HepG2 (cell line): ENCODE results near the gene FGD2. TPM values are rescaled to one million over a fixed set of nuclear protein-coding genes. Genes with fewer than 3 reads are reported as not detected.

Source experiments
- ARID4A ChIP-seq: sonication (generic); formaldehyde crosslinking; IDR thresholded peaks from 2 replicates; pipeline ENCODE4 v1.5.0; 2020; ENCODE audit warnings: mild to moderate bottlenecking, missing genetic modification reagents, borderline replicate concordance
- ATM ChIP-seq: fragments of 450-650 bp; IDR thresholded peaks from 2 replicates; pipeline ENCODE4 v1.7.1; 2017; ENCODE audit warnings: mild to moderate bottlenecking, borderline replicate concordance
- DRAP1 ChIP-seq: IDR thresholded peaks from 2 replicates; pipeline ENCODE4 v1.6.1; 2016; ENCODE audit warnings: missing genetic modification reagents, missing compliant biosample characterization
- FLYWCH1 ChIP-seq: sonication (generic); formaldehyde crosslinking; IDR thresholded peaks from 2 replicates; pipeline ENCODE4 v1.8.1; 2023; ENCODE audit warnings: mild to moderate bottlenecking, missing genetic modification reagents
- FOXA1 ChIP-seq, 2 experiments: fragments of 450-650 bp in 1 of 2; sonication (generic) in 1 of 2; formaldehyde crosslinking in 1 of 2; IDR thresholded peaks; 2 replicates each; pipeline versions ENCODE4 v1.4.0 to v1.6.1; 2016 to 2020; ENCODE audit warnings: missing genetic modification reagents in 1 of 2
- GABPB1 ChIP-seq: IDR thresholded peaks from 2 replicates; pipeline ENCODE4 v1.6.1; 2016; ENCODE audit warnings: mild to moderate bottlenecking, missing genetic modification reagents, moderate library complexity, missing compliant biosample characterization
- KDM3A ChIP-seq: IDR thresholded peaks from 2 replicates; pipeline ENCODE4 v1.6.1; 2018; ENCODE audit warnings: low read depth, missing compliant biosample characterization
- MED8 ChIP-seq: sonication (generic); formaldehyde crosslinking; IDR thresholded peaks from 2 replicates; pipeline ENCODE4 v1.8.1; 2023; ENCODE audit warnings: mild to moderate bottlenecking, missing genetic modification reagents; ENCODE audit not compliant: insufficient replicate concordance
- MTF1 ChIP-seq: sonication (generic); formaldehyde crosslinking; IDR thresholded peaks from 2 replicates; pipeline ENCODE4 v1.5.0; 2020; ENCODE audit warnings: missing genetic modification reagents
- PITX1 ChIP-seq: sonication (generic); formaldehyde crosslinking; IDR thresholded peaks from 2 replicates; pipeline ENCODE4 v1.5.1; 2020; ENCODE audit warnings: mild to moderate bottlenecking, missing genetic modification reagents
- RBM22 ChIP-seq: fragments of 200-400 bp; formaldehyde crosslinking; optimal IDR thresholded peaks from 2 replicates; pipeline ENCODE3; 2017; ENCODE audit warnings: mild to moderate bottlenecking, low read length, moderate library complexity
- RFX3 ChIP-seq: IDR thresholded peaks from 2 replicates; pipeline ENCODE4 v1.6.1; 2016; ENCODE audit warnings: missing biosample characterization, missing genetic modification reagents
- RFXAP ChIP-seq: sonication (generic); formaldehyde crosslinking; IDR thresholded peaks from 2 replicates; pipeline ENCODE4 v1.4.0; 2020; ENCODE audit warnings: missing genetic modification reagents, borderline replicate concordance
- RORA ChIP-seq: sonication (generic); formaldehyde crosslinking; IDR thresholded peaks from 2 replicates; pipeline ENCODE4 v1.5.0; 2020; ENCODE audit warnings: mild to moderate bottlenecking, missing genetic modification reagents, moderate library complexity
- SNAPC5 ChIP-seq: sonication (generic); formaldehyde crosslinking; IDR thresholded peaks from 2 replicates; pipeline ENCODE4 v1.8.1; 2023; ENCODE audit warnings: mild to moderate bottlenecking, missing genetic modification reagents, borderline replicate concordance
- SOX5 ChIP-seq: IDR thresholded peaks from 2 replicates; pipeline ENCODE4 v1.6.1; 2016; ENCODE audit warnings: borderline replicate concordance
- TGIF2 ChIP-seq: IDR thresholded peaks from 2 replicates; pipeline ENCODE4 v1.6.1; 2016; ENCODE audit warnings: control low read depth, missing compliant biosample characterization
- TRIM24 ChIP-seq: sonication (generic); formaldehyde crosslinking; IDR thresholded peaks from 2 replicates; pipeline ENCODE4 v1.8.0; 2022; ENCODE audit warnings: mild to moderate bottlenecking, missing genetic modification reagents
- ZNF10 ChIP-seq: sonication (generic); formaldehyde crosslinking; IDR thresholded peaks from 2 replicates; pipeline ENCODE4 v1.4.0; 2020; ENCODE audit warnings: mild to moderate bottlenecking, low read depth, missing genetic modification reagents, borderline replicate concordance
- ZNF207 ChIP-seq: fragments of 450-650 bp; IDR thresholded peaks from 2 replicates; pipeline ENCODE4 v1.6.1; 2016; ENCODE audit warnings: antibody characterized with exemption, borderline replicate concordance
- ZNF350 ChIP-seq: sonication (generic); formaldehyde crosslinking; IDR thresholded peaks from 2 replicates; pipeline ENCODE4 v1.4.0; 2020; ENCODE audit warnings: mild to moderate bottlenecking, low read depth, missing genetic modification reagents, borderline replicate concordance
- ZNF451 ChIP-seq: sonication (generic); formaldehyde crosslinking; IDR thresholded peaks from 2 replicates; pipeline ENCODE4 v1.5.0; 2020; ENCODE audit warnings: mild to moderate bottlenecking, missing genetic modification reagents
- ZNF543 ChIP-seq: sonication (generic); formaldehyde crosslinking; IDR thresholded peaks from 2 replicates; pipeline ENCODE4 v1.4.0; 2020; ENCODE audit warnings: mild to moderate bottlenecking, missing genetic modification reagents
- ZNF703 ChIP-seq: sonication (generic); formaldehyde crosslinking; IDR thresholded peaks from 2 replicates; pipeline ENCODE4 v1.5.1; 2020; ENCODE audit warnings: missing genetic modification reagents, mild to moderate bottlenecking, moderate library complexity, borderline replicate concordance
- ZNF780A ChIP-seq: sonication (generic); formaldehyde crosslinking; IDR thresholded peaks from 2 replicates; pipeline ENCODE4 v1.8.0; 2022; ENCODE audit warnings: mild to moderate bottlenecking, missing genetic modification reagents, moderate library complexity
- ZSCAN9 ChIP-seq: IDR thresholded peaks from 2 replicates; pipeline ENCODE4 v1.6.1; 2016; ENCODE audit warnings: borderline replicate concordance
- polyA plus RNA-seq, 8 experiments: library from polyadenylated mRNA; depleted of rRNA in 3 of 8; stranded (reverse) in 7 of 8; unstranded in 1 of 8; fragments of >200 nt; fragmentation: Illumina TruSeq in 4 of 8; extraction: Trizol in 4 of 8; gene quantifications; 2 replicates each; pipeline versions ENCODE4 v1.2.1 to v1.2.3, GENCODE V29; 2011 to 2016; ENCODE audit warnings: low read depth in 4 of 8, missing spikeins in 1 of 8, mixed read lengths in 1 of 8; ENCODE audit not compliant: insufficient read depth in 1 of 8
- total RNA-seq, 5 experiments: library from RNA; depleted of rRNA; stranded (reverse); fragments of >200 nt; fragmentation: Illumina TruSeq; extraction: Trizol; gene quantifications; 2 replicates each; pipeline ENCODE4 v1.2.3, GENCODE V29; 2016; ENCODE audit warnings: low read depth in 1 of 5

The FGD2 gene
- total and polyA plus RNA-seq, 2 of the 13 experiments (the other 11 are each of a cell fraction or from before 2014, with no cell fraction given): not detected

- no peak for TF ChIP-seq SNAPC5 (CRISPR knock-in tag)
- peak; percentile 86 for TF ChIP-seq DRAP1 (CRISPR knock-in tag)
- no peak for TF ChIP-seq ZNF703 (CRISPR knock-in tag)
- TF ChIP-seq ZNF207: no peak
- TF ChIP-seq RFX3 (CRISPR knock-in tag): no peak
- TF ChIP-seq ATM: no peak
- no peak for TF ChIP-seq TGIF2 (CRISPR knock-in tag)
- TF ChIP-seq SOX5: peak; percentile 40; the same call in 1 of the 2 replicates
- TF ChIP-seq ZNF543: no peak
- TF ChIP-seq ZNF10 (CRISPR knock-in tag): no peak
- 0 out of 2 replicates have a peak, but pooled peaks have one; percentile 71 for TF ChIP-seq RFXAP (CRISPR knock-in tag)
- no peak for TF ChIP-seq RBM22
- no peak for TF ChIP-seq MTF1 (CRISPR knock-in tag)
- TF ChIP-seq ARID4A: peak; percentile 97
- no peak for TF ChIP-seq FOXA1 (IDR thresholded peaks at IDR 0.05)
- TF ChIP-seq FOXA1 (CRISPR knock-in tag; IDR thresholded peaks at IDR 0.05): no peak
- no peak; the same call in 1 of the 2 replicates for TF ChIP-seq KDM3A (CRISPR knock-in tag)
- TF ChIP-seq TRIM24 (CRISPR knock-in tag): no peak
- TF ChIP-seq PITX1: no peak
- peak; percentile 97; the same call in 1 of the 2 replicates for TF ChIP-seq ZNF451 (CRISPR knock-in tag)
- TF ChIP-seq ZNF350 (CRISPR knock-in tag): no peak; the same call in 1 of the 2 replicates
- TF ChIP-seq ZNF780A (CRISPR knock-in tag): peak; percentile 36
- TF ChIP-seq MED8: no peak
- TF ChIP-seq ZSCAN9 (CRISPR knock-in tag): no peak
- peak; percentile 90 for TF ChIP-seq GABPB1 (CRISPR knock-in tag)
- no peak for TF ChIP-seq RORA (CRISPR knock-in tag)
- TF ChIP-seq FLYWCH1 (CRISPR knock-in tag): no peak
Measured at GRCh38 chr6:36985808-36986703, 19.4 kb upstream of the FGD2 start, which contains the start of gene MTCH1 (continued).
